HEK293T (cell line): ENCODE data around the gene TNFSF8.

Source experiments
- BHLHE40 ChIP-seq: fragments of 450-650 bp; IDR thresholded peaks from 2 replicates; pipeline ENCODE4 v1.6.1; 2016; ENCODE audit warnings: mild to moderate bottlenecking, moderate library complexity, borderline replicate concordance
- FOXK2 ChIP-seq: fragments of 450-650 bp; IDR thresholded peaks from 2 replicates; pipeline ENCODE4 v1.6.1; 2016; ENCODE audit warnings: mild to moderate bottlenecking
- TARDBP ChIP-seq: fragments of 450-650 bp; IDR thresholded peaks from 2 replicates; pipeline ENCODE4 v1.6.1; 2016

- TF ChIP-seq FOXK2 (no peak), BHLHE40 (no peak), TARDBP (no peak)
These were observed 34.8 kb downstream of the TNFSF8 start for GRCh38 chr9:114895521-114895991.
